ENCODE results near the gene AUTS2. TPM values are rescaled to one million over a fixed set of nuclear protein-coding genes. Genes with fewer than 3 reads are reported as not detected.

The AUTS2 gene
- total RNA-seq, 2 donors from 2014 or later: 2.9 to 7.9 TPM

DNA sequence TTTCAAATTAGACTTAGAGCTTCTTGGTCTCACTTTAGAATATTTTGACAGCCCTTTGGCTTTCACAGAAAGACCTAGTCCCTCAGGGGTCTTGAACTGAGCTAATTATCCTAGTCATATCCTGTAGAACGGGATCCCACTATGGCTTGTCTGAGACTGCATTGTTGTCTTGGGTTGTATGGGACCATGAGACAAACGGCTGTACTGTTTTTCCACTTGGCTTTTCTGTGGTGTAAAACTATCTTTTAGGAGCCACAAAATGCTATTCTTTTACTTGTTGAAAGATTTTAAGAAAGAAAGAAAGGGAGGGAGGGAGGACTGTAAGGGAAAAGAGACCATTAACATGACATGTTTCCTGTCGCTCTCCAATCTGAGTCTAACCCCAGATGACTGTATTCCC lies 432.5 kb downstream of the AUTS2 start:
- Mint-ChIP-seq H3K27ac (no peak overlapping the region), H3K27me3 (ENCODE audit: low read depth) (peaks cover 6% of the 10 kb centered on the region), H3K4me1 (ENCODE audit: low read depth) (peaks cover 15% of the 10 kb centered on the region), H3K36me3 (ENCODE audit: insufficient read depth in 2 of 2) (no peaks in the 10 kb centered on the region), H3K4me3 (no peak overlapping the region), H3K9me3 (no peaks in the 10 kb centered on the region)
- DNase-seq (no peak), ATAC-seq (replicated peaks in 1 of 2) (no peak)

DNA sequence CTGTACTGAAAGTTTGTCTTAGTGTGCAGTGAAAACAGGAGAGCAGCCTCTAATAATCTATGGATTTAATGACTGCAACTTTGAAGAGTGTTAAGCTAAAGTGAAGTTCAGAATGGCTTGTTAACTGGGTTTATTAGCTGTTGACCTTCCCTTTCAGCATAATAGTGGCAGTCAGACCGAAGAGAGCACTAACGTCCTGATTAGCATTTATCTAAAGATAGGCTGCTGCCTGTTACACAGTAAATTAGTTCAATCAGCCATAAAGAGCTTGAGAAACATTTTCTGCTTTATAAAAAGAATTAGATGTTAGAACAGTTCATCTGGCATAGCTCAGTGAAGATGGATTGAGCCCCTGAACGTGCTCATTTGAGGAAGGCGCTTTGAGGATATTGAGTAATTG lies 433.0 kb downstream of the AUTS2 start:
- no peak for ATAC-seq (replicated peaks in 1 of 2)
- Mint-ChIP-seq H3K4me1 (ENCODE audit: low read depth) (peaks cover 15% of the 10 kb centered on the region), H3K27ac (no peak overlapping the region), H3K36me3 (ENCODE audit: insufficient read depth in 2 of 2) (no peaks in the 10 kb centered on the region), H3K9me3 (no peaks in the 10 kb centered on the region), H3K27me3 (ENCODE audit: low read depth) (peaks cover 6% of the 10 kb centered on the region), H3K4me3 (no peak overlapping the region)
- no peak for DNase-seq

DNA sequence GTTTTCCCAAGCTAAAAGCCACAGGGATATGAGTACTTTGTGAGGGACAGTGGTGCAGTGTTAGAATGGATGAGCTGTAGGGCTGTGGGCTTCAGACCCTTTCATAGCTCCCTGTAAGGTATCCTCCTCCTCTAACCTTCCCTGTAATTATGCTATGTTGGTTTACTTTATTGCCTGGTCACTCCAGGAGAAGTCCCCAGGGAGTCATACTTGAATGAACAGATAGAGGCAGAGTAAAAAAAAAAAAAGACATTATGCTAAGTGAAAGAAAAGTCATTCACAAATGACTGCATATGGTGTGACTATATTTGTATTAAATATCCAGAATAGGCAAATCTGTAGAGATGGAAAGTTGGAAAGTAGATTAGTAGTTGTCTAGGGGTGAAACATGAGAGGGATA lies 434.4 kb downstream of the AUTS2 start:
- Mint-ChIP-seq H3K27me3 (ENCODE audit: low read depth) (peaks cover 6% of the 10 kb centered on the region), H3K27ac (no peak overlapping the region), H3K9me3 (no peaks in the 10 kb centered on the region), H3K36me3 (ENCODE audit: insufficient read depth in 2 of 2) (no peaks in the 10 kb centered on the region), H3K4me3 (no peak overlapping the region), H3K4me1 (ENCODE audit: low read depth) (peaks cover 12% of the 10 kb centered on the region)
- no peak for DNase-seq
- no peak for ATAC-seq (replicated peaks in 1 of 2)

DNA sequence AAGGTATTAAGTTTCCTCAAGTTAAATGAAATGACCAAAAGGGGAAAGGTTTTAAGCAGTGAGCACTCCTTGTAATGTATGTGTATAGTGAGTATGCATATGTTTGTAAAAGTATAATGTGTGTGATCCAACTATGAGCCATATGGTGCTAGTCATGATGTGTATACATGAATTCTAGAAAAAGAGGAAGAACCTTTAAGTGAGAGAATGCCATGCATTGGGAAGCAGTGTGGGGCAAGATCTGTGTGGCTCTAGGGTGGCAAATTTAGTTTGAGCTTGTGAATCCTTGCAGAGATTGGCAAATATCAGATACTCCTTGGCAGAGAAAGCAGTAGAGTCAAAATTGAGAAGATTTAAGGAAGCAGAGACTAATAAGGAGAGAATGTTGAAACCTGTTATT lies 435.0 kb downstream of the AUTS2 start:
- H3K27me3 Mint-ChIP-seq (ENCODE audit: low read depth): peaks cover under 1% of the 10 kb centered on the region
- no peaks in the 10 kb centered on the region for H3K36me3 Mint-ChIP-seq (ENCODE audit: insufficient read depth in 2 of 2)
- H3K9me3 Mint-ChIP-seq: no peaks in the 10 kb centered on the region
- ATAC-seq (replicated peaks in 1 of 2) (no peak), DNase-seq (no peak)
- H3K4me3 Mint-ChIP-seq: no peak overlapping the region
- no peak overlapping the region for H3K27ac Mint-ChIP-seq
- H3K4me1 Mint-ChIP-seq (ENCODE audit: low read depth): peaks cover 6% of the 10 kb centered on the region

DNA sequence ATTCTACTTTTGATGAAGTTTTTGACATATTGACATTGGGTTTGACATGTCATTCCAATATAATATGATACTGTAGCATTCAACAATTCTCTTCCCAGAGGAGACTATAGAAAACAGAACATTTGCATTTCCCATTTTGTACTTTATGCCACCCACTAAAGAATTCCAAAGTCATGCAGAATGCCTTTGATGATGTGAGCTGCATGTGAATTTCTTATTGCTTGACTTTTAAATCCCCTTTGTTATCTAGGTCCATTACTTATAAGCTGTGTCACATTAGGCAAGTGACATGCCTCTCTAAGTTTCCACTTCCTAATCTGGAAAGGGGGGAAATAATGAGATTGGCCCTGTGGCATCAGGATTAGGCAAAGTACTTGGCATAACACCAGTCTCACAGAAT lies 436.7 kb downstream of the AUTS2 start:
- Mint-ChIP-seq H3K27me3 (ENCODE audit: low read depth) (peaks cover 5% of the 10 kb centered on the region), H3K36me3 (ENCODE audit: insufficient read depth in 2 of 2) (no peaks in the 10 kb centered on the region), H3K27ac (no peak overlapping the region), H3K4me1 (ENCODE audit: low read depth) (no peaks in the 10 kb centered on the region), H3K4me3 (no peak overlapping the region), H3K9me3 (no peaks in the 10 kb centered on the region)
- ATAC-seq (replicated peaks in 1 of 2) (no peak), DNase-seq (no peak)

DNA sequence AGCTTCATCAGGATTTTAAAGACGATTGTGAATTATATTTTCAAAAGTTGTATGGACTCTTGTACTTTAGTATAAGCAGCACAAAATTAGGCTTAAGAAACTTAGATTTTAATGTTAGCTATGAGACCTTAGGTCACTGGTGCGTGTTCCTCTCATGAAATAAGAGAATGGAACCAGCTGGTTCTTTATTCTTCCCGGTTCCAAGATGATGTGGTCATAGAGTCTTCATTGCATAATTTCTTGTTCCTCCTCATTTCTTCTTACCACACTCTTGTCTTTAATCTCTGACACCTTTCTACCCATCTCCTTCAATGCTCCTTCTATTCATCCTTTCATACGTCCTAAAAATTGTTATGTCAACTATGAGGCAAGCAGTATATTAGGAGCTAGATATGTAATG lies 437.2 kb downstream of the AUTS2 start:
- Mint-ChIP-seq H3K9me3 (no peaks in the 10 kb centered on the region), H3K27me3 (ENCODE audit: low read depth) (peaks cover 7% of the 10 kb centered on the region), H3K4me3 (no peak overlapping the region), H3K4me1 (ENCODE audit: low read depth) (no peaks in the 10 kb centered on the region), H3K36me3 (ENCODE audit: insufficient read depth in 2 of 2) (no peaks in the 10 kb centered on the region), H3K27ac (no peak overlapping the region)
- no peak for ATAC-seq (replicated peaks in 1 of 2)
- DNase-seq: no peak

DNA sequence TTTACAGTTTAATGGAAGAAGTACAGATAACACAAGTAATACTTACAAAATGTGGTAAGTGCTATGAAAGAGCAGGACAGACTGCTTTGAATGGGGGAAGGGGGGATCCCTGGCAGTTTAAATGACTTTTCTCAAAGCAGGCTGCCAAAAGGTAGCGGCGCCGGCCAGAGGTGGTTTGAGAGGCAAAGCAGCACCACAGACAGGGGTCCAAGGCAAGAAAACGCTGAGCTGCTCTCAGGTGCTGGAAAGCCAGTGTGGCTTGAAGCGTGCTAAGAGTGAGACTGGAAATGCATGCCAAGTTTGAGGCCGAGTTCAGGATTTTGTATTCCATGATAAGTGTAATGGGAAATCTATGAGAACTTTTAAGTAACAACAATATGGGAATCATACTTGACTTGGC lies 437.7 kb downstream of the AUTS2 start:
- Mint-ChIP-seq H3K4me1 (ENCODE audit: low read depth) (no peaks in the 10 kb centered on the region), H3K9me3 (no peaks in the 10 kb centered on the region), H3K4me3 (no peak overlapping the region), H3K36me3 (ENCODE audit: insufficient read depth in 2 of 2) (no peaks in the 10 kb centered on the region), H3K27ac (no peak overlapping the region), H3K27me3 (ENCODE audit: low read depth) (peaks cover 7% of the 10 kb centered on the region)
- ATAC-seq (replicated peaks in 1 of 2) (no peak), DNase-seq (no peak)

DNA sequence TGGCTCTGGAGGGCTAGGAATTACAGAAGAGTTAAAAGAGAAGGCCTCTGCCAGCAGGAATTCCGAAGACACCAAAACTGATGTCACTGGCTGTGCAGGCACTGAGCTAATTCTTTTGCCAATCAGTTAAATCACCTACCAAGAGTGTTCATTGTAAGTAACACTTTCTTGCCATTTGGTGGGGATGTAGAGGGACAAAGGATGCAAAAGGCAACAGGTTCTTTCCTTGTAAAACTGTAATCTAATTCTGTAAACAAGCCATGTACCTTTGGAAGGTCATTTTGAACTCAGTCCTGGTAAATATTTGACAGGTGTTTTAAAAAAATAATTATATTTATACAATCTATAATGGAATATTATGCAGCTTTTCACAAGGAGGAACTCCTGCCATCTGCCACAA lies 438.4 kb downstream of the AUTS2 start:
- ATAC-seq (replicated peaks in 1 of 2) (no peak), DNase-seq (no peak)
- no peaks in the 10 kb centered on the region for H3K9me3 Mint-ChIP-seq
- peaks cover 7% of the 10 kb centered on the region for H3K27me3 Mint-ChIP-seq (ENCODE audit: low read depth)
- no peak overlapping the region for H3K4me3 Mint-ChIP-seq
- no peaks in the 10 kb centered on the region for H3K4me1 Mint-ChIP-seq (ENCODE audit: low read depth)
- H3K36me3 Mint-ChIP-seq (ENCODE audit: insufficient read depth in 2 of 2): no peaks in the 10 kb centered on the region
- H3K27ac Mint-ChIP-seq: no peak overlapping the region

DNA sequence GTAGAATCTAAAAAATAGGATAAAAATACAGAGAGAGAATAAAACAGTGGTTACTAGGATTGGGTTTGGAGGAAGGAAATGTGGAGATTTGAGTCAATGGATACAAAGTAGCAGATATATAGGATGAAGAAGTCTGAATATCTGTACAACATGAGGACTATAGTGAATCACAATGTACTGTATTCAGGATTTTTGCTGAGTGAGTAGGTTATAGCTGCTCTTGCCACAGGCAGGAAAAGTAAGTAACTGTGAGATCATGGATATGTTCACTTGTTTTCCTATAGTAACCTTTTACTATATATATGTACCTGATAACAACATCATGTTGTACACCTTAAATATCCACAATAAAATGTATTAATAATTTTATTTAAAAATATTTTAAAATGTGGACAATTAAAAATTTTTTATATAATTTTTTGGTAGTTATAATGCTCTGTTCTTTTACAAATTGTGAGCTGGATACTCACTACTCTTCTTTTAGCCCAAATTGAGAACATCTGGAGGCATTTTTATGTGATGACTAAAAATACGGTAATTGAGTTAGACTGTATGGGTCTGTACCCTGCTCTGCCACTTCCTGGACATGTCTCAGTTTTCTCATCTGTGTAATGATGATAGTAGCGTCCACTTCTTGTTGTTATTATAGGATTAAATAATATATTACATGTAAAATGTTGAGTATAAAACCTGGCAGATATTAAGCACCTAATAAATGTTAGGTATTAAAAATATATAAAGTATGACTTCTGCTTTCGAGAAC lies 439.1 kb downstream of the AUTS2 start:
- no peak overlapping the region for H3K27ac Mint-ChIP-seq
- H3K9me3 Mint-ChIP-seq: no peaks in the 10 kb centered on the region
- no peaks in the 10 kb centered on the region for H3K36me3 Mint-ChIP-seq (ENCODE audit: insufficient read depth in 2 of 2)
- H3K4me3 Mint-ChIP-seq: no peak overlapping the region
- H3K4me1 Mint-ChIP-seq (ENCODE audit: low read depth): no peaks in the 10 kb centered on the region
- DNase-seq (no peak), ATAC-seq (replicated peaks in 1 of 2) (no peak)
- peaks cover 7% of the 10 kb centered on the region for H3K27me3 Mint-ChIP-seq (ENCODE audit: low read depth)

DNA sequence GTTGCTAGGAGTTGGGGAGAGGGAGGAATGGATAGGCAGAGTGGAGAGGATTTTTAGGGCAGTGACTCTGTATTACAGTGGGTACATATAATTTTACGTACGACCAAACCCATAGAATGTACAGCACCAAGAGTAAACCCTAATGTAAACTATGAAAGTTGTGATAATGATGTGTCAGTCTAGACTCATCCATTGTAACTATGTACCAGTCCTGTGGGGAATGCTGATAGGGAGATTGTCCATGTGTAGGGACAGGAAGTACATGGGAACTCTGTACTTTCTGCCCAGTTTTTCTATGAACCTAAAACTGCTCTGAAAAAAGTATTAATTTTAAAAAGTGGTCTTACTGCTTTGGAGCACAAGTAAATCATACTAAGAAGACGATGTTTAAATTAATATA lies 441.8 kb downstream of the AUTS2 start:
- ATAC-seq (replicated peaks in 1 of 2): no peak
- no peaks in the 10 kb centered on the region for H3K4me1 Mint-ChIP-seq (ENCODE audit: low read depth)
- no peak for DNase-seq
- H3K27me3 Mint-ChIP-seq (ENCODE audit: low read depth): peaks cover 7% of the 10 kb centered on the region
- no peaks in the 10 kb centered on the region for H3K9me3 Mint-ChIP-seq
- H3K4me3 Mint-ChIP-seq: no peak overlapping the region
- no peak overlapping the region for H3K27ac Mint-ChIP-seq
- H3K36me3 Mint-ChIP-seq (ENCODE audit: insufficient read depth in 2 of 2): no peaks in the 10 kb centered on the region

DNA sequence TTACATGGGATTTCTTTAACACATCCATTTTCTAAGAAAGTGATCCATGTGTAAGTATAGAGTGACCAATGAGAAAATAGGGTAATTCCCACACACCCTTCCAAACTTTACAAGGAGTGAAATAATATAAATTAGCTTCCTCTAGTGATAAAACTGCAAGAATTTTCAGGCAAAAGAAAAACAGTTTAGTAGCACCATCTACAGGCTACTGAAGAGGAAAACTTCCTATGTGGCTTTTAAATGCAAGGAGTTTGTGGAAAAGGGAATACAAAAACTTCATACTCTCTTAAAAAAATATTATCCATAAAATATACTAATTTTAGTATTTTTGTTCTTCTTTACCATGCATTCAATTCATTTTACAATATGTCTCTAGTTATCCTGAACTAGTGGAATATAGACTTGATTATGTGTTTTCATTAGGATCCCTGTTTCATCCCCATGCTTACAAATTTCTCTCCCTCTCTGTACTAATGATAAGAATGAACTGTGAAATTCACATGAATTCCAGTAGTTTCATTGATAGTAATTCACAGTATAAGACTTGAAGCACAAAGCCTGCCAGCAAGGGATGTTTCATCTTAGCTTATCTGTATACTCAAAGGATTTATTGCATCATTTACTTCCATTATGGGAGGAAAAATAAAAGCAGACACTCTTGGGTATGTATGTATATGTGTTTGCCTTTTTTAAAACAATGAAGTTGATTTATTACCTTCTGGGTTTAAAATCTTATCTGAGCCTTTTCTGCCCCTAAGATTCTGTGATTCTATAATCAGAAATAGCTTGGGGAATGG lies 442.9 kb downstream of the AUTS2 start:
- Mint-ChIP-seq H3K36me3 (ENCODE audit: insufficient read depth in 2 of 2) (no peaks in the 10 kb centered on the region), H3K9me3 (no peaks in the 10 kb centered on the region), H3K27ac (no peak overlapping the region), H3K4me1 (ENCODE audit: low read depth) (no peaks in the 10 kb centered on the region), H3K27me3 (ENCODE audit: low read depth) (peaks cover 7% of the 10 kb centered on the region), H3K4me3 (no peak overlapping the region)
- ATAC-seq (replicated peaks in 1 of 2): no peak
- DNase-seq: no peak

DNA sequence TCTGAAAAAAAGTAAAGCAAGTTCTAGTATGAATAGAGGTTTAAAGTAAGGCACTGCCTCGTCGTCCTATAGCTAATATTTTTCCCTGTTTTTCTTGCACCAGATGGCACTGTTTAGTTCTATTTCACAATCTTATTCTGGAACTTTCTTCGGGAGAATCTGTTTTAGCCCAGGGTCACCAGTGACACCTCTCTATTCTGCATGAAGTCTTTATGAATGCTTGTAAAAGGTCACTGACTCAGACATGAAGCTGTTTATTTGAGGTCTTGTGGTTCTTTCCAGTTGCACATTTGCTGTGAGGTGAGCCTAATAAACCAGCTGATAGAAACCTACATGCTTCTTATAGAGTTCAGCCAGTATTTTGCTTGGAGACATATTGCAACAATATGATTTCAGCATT lies 444.3 kb downstream of the AUTS2 start:
- ATAC-seq (replicated peaks in 1 of 2) (no peak), DNase-seq (no peak)
- Mint-ChIP-seq H3K4me1 (ENCODE audit: low read depth) (no peaks in the 10 kb centered on the region), H3K4me3 (no peak overlapping the region), H3K36me3 (ENCODE audit: insufficient read depth in 2 of 2) (no peaks in the 10 kb centered on the region), H3K9me3 (no peaks in the 10 kb centered on the region), H3K27ac (no peak overlapping the region), H3K27me3 (ENCODE audit: low read depth) (peaks cover 7% of the 10 kb centered on the region)

DNA sequence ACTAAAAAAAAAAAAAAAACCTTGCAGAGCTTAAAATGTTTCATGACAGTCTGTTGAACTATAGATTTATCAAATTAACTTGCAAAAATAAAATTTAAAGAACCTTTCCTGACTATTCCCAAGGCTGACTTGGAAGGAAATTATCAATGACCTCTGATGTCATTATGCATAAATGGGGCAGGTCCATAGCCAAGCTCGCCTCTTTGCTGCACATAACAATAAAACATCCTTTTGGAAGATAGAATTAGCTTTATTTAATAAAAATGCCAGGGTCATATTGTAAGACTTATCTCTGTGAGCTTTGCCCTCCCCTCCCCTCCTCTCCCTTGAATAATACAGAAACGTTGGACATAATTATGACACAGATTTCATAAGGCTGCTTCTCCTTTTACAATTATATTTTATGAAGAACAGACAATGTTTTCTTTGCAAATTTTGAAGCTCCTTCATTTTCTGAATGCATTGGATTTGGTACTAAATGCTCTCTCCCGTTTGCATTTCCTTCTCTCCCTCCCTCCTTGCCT lies 444.8 kb downstream of the AUTS2 start:
- Mint-ChIP-seq H3K27me3 (ENCODE audit: low read depth) (peaks cover 7% of the 10 kb centered on the region), H3K4me1 (ENCODE audit: low read depth) (no peaks in the 10 kb centered on the region), H3K27ac (no peak overlapping the region), H3K36me3 (ENCODE audit: insufficient read depth in 2 of 2) (no peaks in the 10 kb centered on the region), H3K4me3 (no peak overlapping the region), H3K9me3 (no peaks in the 10 kb centered on the region)
- ATAC-seq (replicated peaks in 1 of 2) (no peak), DNase-seq (no peak)

All from activated T-cell treated with anti-CD3 and anti-CD28 coated beads, Interleukin-2, amount 50 U/mL, for 72 hours (primary cell).